HepG2 (cell line): ENCODE measurements around the gene MED15. TPM values are rescaled to one million over a fixed set of nuclear protein-coding genes. Genes with fewer than 3 reads are reported as not detected.
A peak's percentile ranks its signal among the peaks of the same experiment; 100 is the strongest.

Experiments
- ATAC-seq: fragments of 200-7000 bp; cut with Tn5 transposase; 3 replicates; pipeline ENCODE4 v1.9.1; 2020; ENCODE audit warnings: mild to moderate bottlenecking, moderate library complexity
- BruUV-seq: library from RNA; stranded (reverse); fragments of 400-500 nt; replicated peaks from 2 replicates; lab custom pipeline; 2021; lab: Mats Ljungman, UMichigan
- CTCF ChIA-PET: fragments of 300-600 bp; formaldehyde crosslinking; extraction: SDS; loops from one replicate; lab custom pipeline; 2021; ENCODE audit warnings: low total read pairs, inconsistent platforms, low intra/inter-chr PET ratio; lab: Yijun Ruan, JAX
- POLR2A ChIA-PET: fragments of 350-600 bp; sonication (Branson Sonifier 250); formaldehyde crosslinking; loops from one replicate; lab custom pipeline; 2020; ENCODE audit warnings: antibody characterized with exemption, inconsistent platforms; lab: Yijun Ruan, JAX
- DNase-seq: peaks from one replicate; pipeline ENCODE4 v3.0.0-alpha.2; 2015; ENCODE audit warnings: low spot score
- FAIRE-seq: peaks from 3 replicates; lab custom pipeline; 2011; peaks lifted over from hg19 to GRCh38; lab: Jason Lieb, UNC
- H2AFZ ChIP-seq: one replicate; pipeline ENCODE4 v1.6.1; 2011; ENCODE audit warnings: low read length, inconsistent platforms
- H3K27ac ChIP-seq: fragments of 300-600 bp; 3 replicates; pipeline ENCODE4 v1.8.0; 2011; ENCODE audit warnings: mixed run types, mild to moderate bottlenecking, mixed read lengths, low read length, inconsistent platforms; ENCODE audit not compliant: insufficient read depth; ENCODE audit errors: extremely low read length
- H3K27me3 ChIP-seq, 2 experiments: fragments of 200-600 bp in 1 of 2; 2 replicates in 1 of 2; 3 replicates in 1 of 2; pipeline versions ENCODE4 v1.6.0 to v1.8.0; 2011; ENCODE audit warnings: low read length in 2 of 2, mild to moderate bottlenecking in 2 of 2, moderate library complexity in 2 of 2, inconsistent platforms in 1 of 2; ENCODE audit not compliant: insufficient read depth in 2 of 2, control insufficient read depth in 1 of 2
- H3K36me3 ChIP-seq, 2 experiments: fragments of 200-600 bp in 1 of 2; replicated peaks in 1 of 2; 2 replicates in 1 of 2; 3 replicates in 1 of 2; pipeline versions ENCODE4 v1.5.1 to v1.8.0; 2011; ENCODE audit warnings: low read length in 2 of 2, inconsistent platforms in 1 of 2; ENCODE audit not compliant: insufficient read depth in 2 of 2, control insufficient read depth in 1 of 2
- H3K4me1 ChIP-seq: 2 replicates; pipeline ENCODE4 v1.5.1; 2012; ENCODE audit warnings: low read length, inconsistent platforms; ENCODE audit not compliant: insufficient read depth
- H3K4me2 ChIP-seq: 2 replicates; pipeline ENCODE4 v1.6.0; 2011; ENCODE audit warnings: low read depth, low read length, inconsistent platforms
- H3K4me3 ChIP-seq, 3 experiments: fragments of 200-600 bp in 1 of 3; sonication (generic), shearing (Covaris generic) in 1 of 3; replicated peaks in 1 of 3; 2 replicates each; pipeline ENCODE4 v1.5.1; 2011 to 2016; ENCODE audit warnings: low read length in 3 of 3, inconsistent platforms in 2 of 3, low read depth in 2 of 3, mild to moderate bottlenecking in 2 of 3, control low read depth in 1 of 3, mixed read lengths in 1 of 3; ENCODE audit not compliant: insufficient read depth in 1 of 3
- H3K79me2 ChIP-seq: one replicate; pipeline ENCODE4 v1.6.1; 2011; ENCODE audit warnings: low read length, inconsistent platforms; ENCODE audit not compliant: insufficient read depth
- H3K9ac ChIP-seq: 2 replicates; pipeline ENCODE4 v1.6.0; 2011; ENCODE audit warnings: mild to moderate bottlenecking, low read depth, low read length, inconsistent platforms; ENCODE audit not compliant: insufficient read depth
- H3K9me3 ChIP-seq: 2 replicates; pipeline ENCODE4 v1.5.1; 2012; ENCODE audit warnings: mild to moderate bottlenecking, low read length
- H4K20me1 ChIP-seq: 2 replicates; pipeline ENCODE4 v1.6.0; 2011; ENCODE audit warnings: inconsistent platforms, mild to moderate bottlenecking, low read length, moderate library complexity; ENCODE audit not compliant: insufficient read depth
- CTCF ChIP-seq: sonication (generic); formaldehyde crosslinking; IDR thresholded peaks from 2 replicates; pipeline ENCODE4 v1.5.0; 2020; ENCODE audit warnings: mild to moderate bottlenecking, missing genetic modification reagents, moderate library complexity
- EHMT2 ChIP-seq: fragments of 200-600 bp; sonication (generic); IDR thresholded peaks from 2 replicates; pipeline ENCODE4 v1.7.0; 2017; ENCODE audit warnings: antibody characterized with exemption, low read depth, low read length, borderline replicate concordance
- ELF1 ChIP-seq: sonication (generic); formaldehyde crosslinking; IDR thresholded peaks from 2 replicates; pipeline ENCODE4 v1.4.0; 2020; ENCODE audit warnings: missing genetic modification reagents
- HDAC6 ChIP-seq: fragments of 200-600 bp; sonication (generic); IDR thresholded peaks from 2 replicates; pipeline ENCODE4 v1.7.0; 2017; ENCODE audit warnings: mild to moderate bottlenecking, antibody characterized with exemption, low read length, low read depth
- KAT8 ChIP-seq: IDR thresholded peaks from 2 replicates; pipeline ENCODE4 v1.6.1; 2016; ENCODE audit warnings: missing genetic modification reagents, missing compliant biosample characterization
- MTF1 ChIP-seq: sonication (generic); formaldehyde crosslinking; IDR thresholded peaks from 2 replicates; pipeline ENCODE4 v1.5.0; 2020; ENCODE audit warnings: missing genetic modification reagents
- NBN ChIP-seq: fragments of 450-650 bp; conservative IDR thresholded peaks from 2 replicates; pipeline ENCODE4 v1.6.1; 2017
- PCBP1 ChIP-seq: fragments of 200-400 bp; formaldehyde crosslinking; IDR thresholded peaks from 2 replicates; pipeline ENCODE4 v1.6.1; 2017; ENCODE audit warnings: mild to moderate bottlenecking, low read depth, low read length, borderline replicate concordance
- PITX1 ChIP-seq: sonication (generic); formaldehyde crosslinking; IDR thresholded peaks from 2 replicates; pipeline ENCODE4 v1.5.1; 2020; ENCODE audit warnings: mild to moderate bottlenecking, missing genetic modification reagents
- RORA ChIP-seq: sonication (generic); formaldehyde crosslinking; IDR thresholded peaks from 2 replicates; pipeline ENCODE4 v1.5.0; 2020; ENCODE audit warnings: mild to moderate bottlenecking, missing genetic modification reagents, moderate library complexity
- SRSF1 ChIP-seq: fragments of 200-400 bp; formaldehyde crosslinking; optimal IDR thresholded peaks from 2 replicates; pipeline ENCODE3; 2017; ENCODE audit warnings: mild to moderate bottlenecking, low read depth, low read length, moderate library complexity
- ZFX ChIP-seq: sonication (generic); formaldehyde crosslinking; IDR thresholded peaks from 2 replicates; pipeline ENCODE4 v1.4.0; 2020; ENCODE audit warnings: mild to moderate bottlenecking, low read depth, missing genetic modification reagents, moderate library complexity
- ZNF124 ChIP-seq: sonication (generic); formaldehyde crosslinking; IDR thresholded peaks from 2 replicates; pipeline ENCODE4 v1.4.0; 2020; ENCODE audit warnings: missing genetic modification reagents
- ZNF691 ChIP-seq: sonication (generic); formaldehyde crosslinking; IDR thresholded peaks from 2 replicates; pipeline ENCODE4 v1.4.0; 2020; ENCODE audit warnings: missing genetic modification reagents, low read depth, mild to moderate bottlenecking, borderline replicate concordance
- ZNF709 ChIP-seq: sonication (generic); formaldehyde crosslinking; IDR thresholded peaks from 2 replicates; pipeline ENCODE4 v1.5.0; 2020; ENCODE audit warnings: mild to moderate bottlenecking, missing genetic modification reagents
- ZNF841 ChIP-seq: sonication (generic); formaldehyde crosslinking; IDR thresholded peaks from 2 replicates; pipeline ENCODE4 v1.8.1; 2023; ENCODE audit warnings: missing genetic modification reagents, borderline replicate concordance
- WGBS: methylation state at CpG from one replicate; pipeline ENCODE4 v1.1.6; 2017; ENCODE audit warnings: low lambda C conversion rate; 5-methylcytosine and 5-hydroxymethylcytosine counted together
- in situ Hi-C: cut with HindIII; loops from 2 replicates; pipeline ENCODE4 v1.10.0; 2017; ENCODE audit warnings: low pct_unique_long_range_greater_than_20kb; ENCODE audit not compliant: extremely low pct_ligation_motif_present
- intact Hi-C: fragments of 100-400 bp; cut with micrococcal nuclease; formaldehyde crosslinking; loops from one replicate; pipeline ENCODE4 v1.10.0; 2022; ENCODE audit not compliant: unreplicated experiment
- polyA plus RNA-seq, 8 experiments: library from polyadenylated mRNA; depleted of rRNA in 3 of 8; stranded (reverse) in 7 of 8; unstranded in 1 of 8; fragments of >200 nt; fragmentation: Illumina TruSeq in 4 of 8; extraction: Trizol in 4 of 8; gene quantifications; 2 replicates each; pipeline versions ENCODE4 v1.2.1 to v1.2.3, GENCODE V29; 2011 to 2016; ENCODE audit warnings: low read depth in 4 of 8, missing spikeins in 1 of 8, mixed read lengths in 1 of 8; ENCODE audit not compliant: insufficient read depth in 1 of 8
- total RNA-seq, 5 experiments: library from RNA; depleted of rRNA; stranded (reverse); fragments of >200 nt; fragmentation: Illumina TruSeq; extraction: Trizol; gene quantifications; 2 replicates each; pipeline ENCODE4 v1.2.3, GENCODE V29; 2016; ENCODE audit warnings: low read depth in 1 of 5
- TF ChIP-seq, protein P1 (sequence below): sonication (generic); formaldehyde crosslinking; IDR thresholded peaks from 2 replicates; pipeline ENCODE4 v1.5.1; 2020; ENCODE audit warnings: mild to moderate bottlenecking, missing genetic modification reagents, moderate library complexity

Gene MED15
- total and polyA plus RNA-seq, 2 of the 13 experiments (the other 11 are each of a cell fraction or from before 2014, with no cell fraction given): 14.3 to 27.0 TPM

DNA sequence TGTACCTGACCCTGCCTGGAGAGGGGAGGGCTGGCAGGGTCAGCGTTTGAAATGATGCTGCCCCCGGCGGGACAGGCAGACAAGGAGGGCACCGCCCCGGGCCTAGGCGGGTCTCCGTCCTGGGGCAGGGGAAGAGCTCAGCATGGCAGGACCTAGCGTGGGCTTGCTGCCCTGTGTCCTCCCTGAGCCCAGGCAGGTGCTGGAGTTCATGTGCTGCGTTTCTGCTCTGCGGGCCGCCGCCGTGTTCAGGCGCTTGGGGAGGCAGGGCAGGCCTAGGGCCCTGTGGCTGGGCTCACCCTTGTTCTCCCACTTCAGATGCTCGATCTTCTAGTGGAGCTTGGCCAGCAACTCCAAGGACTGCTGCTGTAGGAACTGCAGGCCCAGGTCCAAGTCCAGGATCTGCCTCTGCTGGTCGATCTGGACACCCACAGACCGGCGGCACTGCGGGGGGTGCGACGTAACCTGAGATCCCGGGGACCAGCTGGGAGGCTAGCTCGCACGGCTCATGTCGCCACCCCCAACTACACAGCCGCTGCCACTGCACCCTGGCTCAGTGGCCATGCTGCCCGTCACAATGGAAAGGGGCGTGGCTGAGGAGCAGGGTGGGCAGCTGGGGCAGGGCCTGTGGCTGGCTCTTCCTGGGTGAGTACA lies 84.4 kb downstream of the MED15 start:
- Histone ChIP-seq H4K20me1 (no peaks in the 10 kb centered on the region), H3K4me1 (peaks cover 11% of the 10 kb centered on the region), H3K9me3 (no peaks in the 10 kb centered on the region), H3K9ac (no peak overlapping the region), H3K4me3 (peak overlapping the region in 1 of 3 experiments; percentile 59; a peak in 1 of 6 replicates), H3K79me2 (no peaks in the 10 kb centered on the region), H3K4me2 (peak overlapping the region; percentile 79), H3K27ac (no peak overlapping the region), H3K27me3 (peaks cover 2 to 3% of the 10 kb centered on the region in 2 experiments; a peak in 2 of 5 replicates), H3K36me3 (peaks cover 0 to 3% of the 10 kb centered on the region in 2 experiments; a peak in 3 of 5 replicates), H2AFZ (no peak overlapping the region)
- WGBS: 0% methylated on average over 2 of the region's 28 CpGs
- BruUV-seq: no TSS peak
- in situ Hi-C loops (no loop called here), intact Hi-C loops (no loop called here)
- CTCF ChIA-PET: no interaction called here
- FAIRE-seq: no peak
- ATAC-seq: peak; percentile 65
- peak; percentile 45 for DNase-seq
- POLR2A ChIA-PET: no interaction called here
- TF ChIP-seq, protein P1, sequence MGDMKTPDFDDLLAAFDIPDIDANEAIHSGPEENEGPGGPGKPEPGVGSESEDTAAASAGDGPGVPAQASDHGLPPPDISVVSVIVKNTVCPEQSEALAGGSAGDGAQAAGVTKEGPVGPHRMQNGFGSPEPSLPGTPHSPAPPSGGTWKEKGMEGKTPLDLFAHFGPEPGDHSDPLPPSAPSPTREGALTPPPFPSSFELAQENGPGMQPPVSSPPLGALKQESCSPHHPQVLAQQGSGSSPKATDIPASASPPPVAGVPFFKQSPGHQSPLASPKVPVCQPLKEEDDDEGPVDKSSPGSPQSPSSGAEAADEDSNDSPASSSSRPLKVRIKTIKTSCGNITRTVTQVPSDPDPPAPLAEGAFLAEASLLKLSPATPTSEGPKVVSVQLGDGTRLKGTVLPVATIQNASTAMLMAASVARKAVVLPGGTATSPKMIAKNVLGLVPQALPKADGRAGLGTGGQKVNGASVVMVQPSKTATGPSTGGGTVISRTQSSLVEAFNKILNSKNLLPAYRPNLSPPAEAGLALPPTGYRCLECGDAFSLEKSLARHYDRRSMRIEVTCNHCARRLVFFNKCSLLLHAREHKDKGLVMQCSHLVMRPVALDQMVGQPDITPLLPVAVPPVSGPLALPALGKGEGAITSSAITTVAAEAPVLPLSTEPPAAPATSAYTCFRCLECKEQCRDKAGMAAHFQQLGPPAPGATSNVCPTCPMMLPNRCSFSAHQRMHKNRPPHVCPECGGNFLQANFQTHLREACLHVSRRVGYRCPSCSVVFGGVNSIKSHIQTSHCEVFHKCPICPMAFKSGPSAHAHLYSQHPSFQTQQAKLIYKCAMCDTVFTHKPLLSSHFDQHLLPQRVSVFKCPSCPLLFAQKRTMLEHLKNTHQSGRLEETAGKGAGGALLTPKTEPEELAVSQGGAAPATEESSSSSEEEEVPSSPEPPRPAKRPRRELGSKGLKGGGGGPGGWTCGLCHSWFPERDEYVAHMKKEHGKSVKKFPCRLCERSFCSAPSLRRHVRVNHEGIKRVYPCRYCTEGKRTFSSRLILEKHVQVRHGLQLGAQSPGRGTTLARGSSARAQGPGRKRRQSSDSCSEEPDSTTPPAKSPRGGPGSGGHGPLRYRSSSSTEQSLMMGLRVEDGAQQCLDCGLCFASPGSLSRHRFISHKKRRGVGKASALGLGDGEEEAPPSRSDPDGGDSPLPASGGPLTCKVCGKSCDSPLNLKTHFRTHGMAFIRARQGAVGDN (CRISPR knock-in tag): peak; percentile 65
- TF ChIP-seq ZFX (CRISPR knock-in tag) (peak; percentile 79), PCBP1 (no peak), NBN (no peak), ZNF841 (no peak), MTF1 (CRISPR knock-in tag) (no peak), ZNF709 (CRISPR knock-in tag) (no peak), SRSF1 (no peak), KAT8 (CRISPR knock-in tag) (no peak), RORA (no peak), EHMT2 (no peak), ZNF124 (CRISPR knock-in tag) (no peak), CTCF (CRISPR knock-in tag) (peak; percentile 21; the same call in 1 of the 2 replicates), ZNF691 (no peak), PITX1 (CRISPR knock-in tag) (0 out of 2 replicates have a peak, but pooled peaks have one; percentile 16), ELF1 (CRISPR knock-in tag) (no peak), HDAC6 (no peak)
